Measurements from ENCODE around the gene ACHE.
"Not testable (repeated sequence)": the region's sequence is repeated elsewhere in the genome, so short reads cannot be mapped to it uniquely, and the experiment has no call there.

Gene ACHE

DNA sequence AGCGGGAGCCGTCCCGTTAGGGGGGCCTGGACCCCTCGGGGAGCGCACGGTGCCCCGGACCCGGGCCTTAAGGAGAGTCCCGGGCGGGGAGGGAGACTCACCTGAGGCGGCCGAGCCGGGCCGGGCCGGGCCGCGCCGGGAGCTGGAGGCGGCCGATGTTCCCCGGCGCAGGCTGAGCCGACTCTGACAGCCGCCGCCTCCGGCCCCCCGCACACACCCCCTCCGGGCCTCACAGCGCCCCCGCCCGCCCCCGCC lies at the start of gene ACHE:
ACHE (minus strand) TSS at position 188 of the 255 bp plus-strand sequence. CDS start 1,656 bp downstream, outside the sequence.
- DNase-seq (ENCODE audit: low spot score), result no peak

GRCh38 chr7:100944138-100944537 lies 48.5 kb upstream of the ACHE start:
- DNase-seq (ENCODE audit: low spot score), result no peak

DNA sequence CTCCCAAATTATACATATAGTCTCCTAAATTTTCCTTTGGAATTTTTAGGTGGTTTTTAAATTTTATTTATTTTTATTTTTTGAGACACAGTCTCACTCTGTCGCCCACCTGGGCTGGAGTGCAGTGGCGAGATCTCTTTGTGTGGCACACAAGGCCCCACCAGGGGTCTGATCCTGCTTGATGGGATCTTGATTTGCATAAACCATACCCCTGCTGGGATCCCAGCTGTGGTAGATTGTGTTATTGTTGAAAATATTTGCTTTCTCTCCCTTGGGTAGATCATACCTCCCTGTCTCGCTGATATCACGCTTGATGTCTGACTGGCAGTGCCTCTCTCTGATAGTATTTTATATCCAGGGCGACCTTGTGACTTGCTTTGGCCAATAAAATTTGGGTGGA lies 48.0 kb upstream of the ACHE start:
- DNase-seq (ENCODE audit: low spot score), result no peak

DNA sequence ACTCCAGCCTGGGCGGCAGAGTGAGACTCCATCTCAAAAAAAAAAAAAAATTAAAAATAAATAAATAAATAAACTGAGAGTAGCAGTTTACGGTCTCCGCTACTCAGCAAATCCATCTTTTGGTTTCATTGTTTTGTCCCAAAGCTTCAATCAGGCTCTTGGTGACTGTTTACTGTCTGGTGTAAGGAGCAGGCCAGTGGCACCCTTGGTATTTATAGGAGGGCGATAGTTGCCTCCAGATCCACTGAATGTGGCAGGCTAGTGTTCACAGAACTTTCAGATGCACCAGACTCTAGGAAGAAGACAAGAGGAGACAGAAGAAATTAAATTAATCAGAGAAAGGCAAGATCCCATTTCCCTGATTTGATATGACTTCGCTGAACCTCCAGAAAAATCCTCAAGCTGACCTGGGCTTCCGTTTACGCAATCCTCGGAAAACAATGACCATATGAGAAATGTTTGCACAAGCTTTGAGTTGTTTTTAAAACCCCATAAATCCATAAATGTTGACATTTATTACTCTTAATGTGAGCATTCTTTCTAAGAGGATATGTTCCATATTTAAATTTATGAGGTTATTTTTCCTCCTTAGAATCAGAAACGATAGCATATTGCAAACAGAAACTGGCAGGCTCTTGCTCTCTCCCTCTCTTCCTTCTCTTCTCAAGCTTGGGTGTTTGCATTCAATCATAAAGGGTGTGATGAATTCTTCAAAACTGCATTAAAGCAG lies 46.5 kb upstream of the ACHE start:
- no peak for DNase-seq (ENCODE audit: low spot score)

DNA sequence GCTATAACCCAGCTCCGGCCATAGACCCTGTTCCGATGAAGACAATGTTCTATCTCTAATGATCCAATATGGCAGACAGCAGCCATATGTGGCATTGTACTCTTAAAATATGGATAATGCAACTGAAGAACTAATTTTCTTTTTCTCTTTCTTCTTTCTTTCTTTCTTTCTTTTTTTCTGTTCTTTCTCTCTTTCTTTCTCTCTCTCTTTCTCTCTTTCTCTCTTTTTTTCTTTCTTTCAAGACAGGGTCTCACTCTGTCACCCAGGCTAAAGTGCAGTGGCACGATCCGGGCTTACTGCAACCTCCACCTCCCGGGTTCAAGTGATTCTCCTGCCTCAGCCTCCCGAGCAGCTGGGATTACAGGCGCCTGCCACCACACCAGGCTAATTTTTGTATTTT lies 40.5 kb upstream of the ACHE start:
- DNase-seq (ENCODE audit: low spot score), result not testable (repeated sequence)

- not testable (repeated sequence) for DNase-seq (ENCODE audit: low spot score)
Measured at GRCh38 chr7:100935381-100935780, 39.7 kb upstream of the ACHE start.

DNA sequence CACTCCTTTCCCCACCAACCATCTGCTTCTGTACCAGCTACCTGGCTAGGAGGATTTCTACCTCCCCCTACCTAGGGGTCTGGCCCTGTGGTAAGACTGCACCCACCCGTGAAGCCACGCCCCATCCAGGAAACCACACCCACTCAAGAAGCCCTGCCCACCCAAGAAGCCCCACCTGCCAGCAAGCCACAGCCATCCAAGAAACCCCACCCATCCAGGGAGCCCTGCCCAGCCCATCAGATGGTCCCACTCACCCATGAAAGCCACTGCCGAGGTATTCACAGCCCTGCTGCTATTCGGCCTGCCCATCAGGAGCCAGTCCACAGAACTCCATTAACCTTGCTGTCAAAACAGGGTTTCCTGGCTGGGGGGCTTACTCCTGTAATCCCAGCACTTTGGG lies 38.0 kb upstream of the ACHE start:
- DNase-seq (ENCODE audit: low spot score), result no peak

DNA sequence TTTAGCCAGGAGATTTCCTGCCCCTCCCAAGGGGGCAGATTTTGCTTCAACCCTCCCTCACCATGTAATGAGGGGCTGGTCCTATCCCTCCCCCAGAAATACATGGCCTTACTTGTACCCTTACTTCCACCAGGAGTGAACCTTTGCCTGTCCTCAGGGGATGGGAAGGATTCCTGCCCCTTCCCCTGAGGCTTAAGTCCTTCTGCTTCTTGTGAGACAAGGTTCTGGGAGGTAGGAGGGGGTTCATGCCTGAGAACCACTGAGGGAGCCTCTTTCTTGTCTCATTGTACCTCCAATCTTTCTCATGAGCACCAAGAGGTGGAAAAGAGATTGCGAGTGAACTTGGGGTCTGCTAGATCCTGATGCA lies 34.1 kb upstream of the ACHE start:
- no peak for DNase-seq (ENCODE audit: low spot score)

DNA sequence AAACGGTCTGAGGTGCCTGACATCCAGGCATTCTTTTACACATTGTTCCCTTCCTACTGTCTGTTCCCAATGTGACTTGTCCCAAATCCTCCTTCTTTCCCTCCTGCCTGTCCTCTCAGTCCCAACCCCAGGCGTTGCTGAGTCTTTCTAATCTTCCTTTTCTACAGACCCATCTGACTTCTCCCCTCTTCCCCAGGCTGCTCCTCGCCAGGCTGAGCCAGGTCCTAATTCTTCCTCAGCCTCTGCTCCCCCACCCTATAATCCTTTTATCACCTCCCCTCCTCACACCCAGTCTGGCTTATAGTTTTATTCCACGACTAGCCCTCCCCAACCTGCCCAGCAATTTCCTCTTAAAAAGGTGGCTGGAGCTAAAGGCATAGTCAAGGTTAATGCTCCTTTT lies 27.9 kb upstream of the ACHE start:
- DNase-seq (ENCODE audit: low spot score), result not testable (repeated sequence)

DNA sequence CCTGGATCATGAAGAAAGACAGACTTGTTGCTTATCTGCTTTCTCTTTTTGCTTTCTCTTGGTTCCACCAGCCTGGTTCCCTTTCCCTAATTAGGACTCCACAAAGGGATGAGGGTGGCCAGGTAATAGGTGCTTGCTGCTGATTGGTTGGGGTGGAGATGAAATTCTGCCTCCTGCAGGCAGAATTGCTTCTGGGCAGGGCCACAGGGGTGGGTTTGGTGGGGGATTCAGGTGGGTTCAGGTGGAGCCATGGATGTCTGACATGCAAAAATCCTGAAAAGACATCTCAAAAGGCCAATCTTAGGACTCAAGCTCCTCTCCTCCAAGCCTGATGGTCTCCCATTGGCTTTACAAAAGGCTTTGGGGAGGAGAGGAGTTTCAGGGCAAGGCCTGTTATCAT lies 25.4 kb upstream of the ACHE start:
- DNase-seq (ENCODE audit: low spot score), result no peak

- DNase-seq (ENCODE audit: low spot score), result not testable (repeated sequence)
Measured at GRCh38 chr7:100919779-100920437, 24.2 kb upstream of the ACHE start.

DNA sequence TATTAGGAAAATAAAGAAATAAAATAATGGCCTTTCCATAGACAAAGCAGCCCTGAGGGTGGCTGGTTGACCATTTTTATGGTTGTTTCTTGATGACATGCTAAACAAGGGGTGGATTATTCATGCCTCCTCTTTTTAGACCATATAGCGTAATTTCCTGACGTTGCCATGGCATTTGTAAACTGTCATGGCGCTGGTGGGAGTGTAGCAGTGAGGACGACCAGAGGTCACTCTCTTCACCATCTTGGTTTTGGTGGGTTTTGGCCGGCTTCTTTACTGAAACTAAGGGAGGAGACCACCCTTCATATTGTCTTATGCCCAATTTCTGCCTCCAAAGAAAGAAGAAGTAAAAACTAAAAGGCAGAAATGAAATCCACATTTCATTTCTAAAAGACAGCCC lies 23.6 kb upstream of the ACHE start:
- DNase-seq (ENCODE audit: low spot score), result not testable (repeated sequence)

- DNase-seq (ENCODE audit: low spot score), result no peak
Measured at GRCh38 chr7:100914879-100915447, 19.3 kb upstream of the ACHE start.

- no peak for DNase-seq (ENCODE audit: low spot score)
Measured at GRCh38 chr7:100914208-100914878, 18.7 kb upstream of the ACHE start.

- no peak for DNase-seq (ENCODE audit: low spot score)
Measured at GRCh38 chr7:100911484-100911883, 15.8 kb upstream of the ACHE start.

- DNase-seq (ENCODE audit: low spot score), result not testable (repeated sequence)
Measured at GRCh38 chr7:100910443-100910842, 14.8 kb upstream of the ACHE start.

DNA sequence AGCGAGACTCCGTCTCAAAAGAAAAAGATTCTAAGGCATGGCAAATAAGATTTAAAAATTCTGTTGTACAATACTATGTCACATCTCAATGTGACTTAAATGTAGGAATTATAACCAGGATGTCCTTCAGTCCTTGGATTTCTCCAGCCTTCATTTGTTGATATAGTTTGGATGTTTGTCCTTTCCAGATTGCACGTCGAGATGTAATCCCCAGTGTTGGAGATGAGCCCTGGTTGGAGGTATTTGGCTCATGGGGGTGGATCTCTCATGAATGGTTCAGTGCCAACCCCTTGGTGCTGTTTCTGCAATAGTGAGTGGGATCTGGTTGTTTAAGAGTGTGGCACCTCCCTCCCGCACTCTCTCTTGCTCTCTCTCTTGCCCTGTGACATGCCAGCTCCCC lies 12.8 kb upstream of the ACHE start:
- no peak for DNase-seq (ENCODE audit: low spot score)

GRCh38 chr7:100902638-100903037 lies 7.0 kb upstream of the ACHE start:
- DNase-seq (ENCODE audit: low spot score), result no peak

DNA sequence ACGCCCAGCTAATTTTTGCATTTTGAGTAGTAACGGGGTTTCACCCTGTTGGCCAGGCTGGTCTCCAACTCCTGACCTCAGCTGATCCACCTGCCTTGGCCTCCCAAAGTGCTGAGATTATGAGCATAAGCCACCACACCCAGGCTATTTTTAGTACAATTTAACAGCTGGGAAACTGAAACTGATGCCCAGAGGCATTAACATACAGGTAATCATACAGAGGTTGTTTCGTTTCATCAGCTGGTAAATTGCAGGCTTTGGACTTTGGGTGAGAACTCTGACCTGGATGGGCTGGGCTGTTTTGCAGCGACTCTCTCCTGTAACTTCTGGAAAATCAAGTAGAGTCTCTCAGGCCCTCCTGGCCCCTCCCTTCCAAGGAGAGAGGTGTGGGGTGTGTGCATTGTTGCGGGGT lies 6.2 kb upstream of the ACHE start:
- DNase-seq (ENCODE audit: low spot score), result no peak

GRCh38 chr7:100900978-100901377 lies 5.3 kb upstream of the ACHE start:
- DNase-seq (ENCODE audit: low spot score), result no peak

DNA sequence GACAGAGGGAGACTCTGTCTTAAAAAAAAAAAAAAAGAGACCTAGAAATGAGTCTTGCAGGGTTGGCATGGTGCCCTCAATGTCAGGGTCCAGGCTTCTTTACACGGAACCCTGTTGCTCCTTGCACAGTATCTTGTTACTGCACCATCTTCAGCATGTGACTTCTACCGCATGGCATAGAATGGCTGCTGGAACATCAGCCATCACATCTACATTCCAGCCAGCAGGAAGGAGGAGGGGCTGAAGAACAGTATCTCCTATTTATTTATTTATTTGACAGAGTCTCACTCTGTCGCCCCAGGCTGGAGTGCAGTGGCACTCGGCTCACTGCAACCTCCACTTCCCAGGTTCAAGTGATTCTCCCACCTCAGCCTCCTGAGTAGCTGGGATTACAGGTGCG lies 3.7 kb upstream of the ACHE start:
- no peak for DNase-seq (ENCODE audit: low spot score)

DNA sequence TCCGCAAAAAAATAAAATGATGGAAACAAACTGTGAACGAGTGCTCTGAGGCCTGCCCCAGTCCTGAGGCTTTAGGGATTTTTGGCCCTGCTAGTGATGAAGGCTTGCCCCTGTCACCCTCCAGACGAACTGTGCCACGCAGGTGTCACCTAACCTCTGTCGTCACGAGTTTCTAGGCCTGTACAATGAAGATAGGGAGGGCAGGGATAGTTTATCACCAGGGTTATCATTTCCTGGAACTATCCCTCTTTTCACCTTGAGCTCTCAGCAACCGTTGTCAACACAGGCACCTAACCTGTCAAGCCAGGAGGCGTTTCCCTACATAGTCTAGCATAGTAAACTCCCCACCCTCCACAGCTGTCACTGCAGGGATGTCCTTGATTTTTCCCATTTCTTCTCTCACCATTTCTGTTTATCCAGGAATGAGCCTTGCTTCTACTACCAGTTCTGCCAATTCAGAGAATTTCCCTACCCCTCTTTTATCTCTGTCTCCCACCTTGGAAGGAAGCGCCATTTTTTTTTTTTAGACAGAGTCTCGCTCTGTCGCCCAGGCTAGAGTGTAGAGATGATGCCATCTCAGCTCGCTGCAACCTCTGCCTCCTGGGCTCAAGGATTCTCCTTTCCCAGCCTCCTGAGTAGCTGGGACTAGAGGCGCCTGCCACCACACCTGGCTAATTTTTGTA lies 2.2 kb upstream of the ACHE start:
- no peak for DNase-seq (ENCODE audit: low spot score)

Data from HuH-7.5 (cell line).